HepG2 (cell line): ENCODE measurements around the gene TAF7. TPM values are rescaled to one million over a fixed set of nuclear protein-coding genes. Genes with fewer than 3 reads are reported as not detected.

Source experiments
- ARID3A ChIP-seq: IDR thresholded peaks from 2 replicates; pipeline ENCODE4 v1.6.1; 2012; ENCODE audit warnings: low read depth, low read length, improper control_type of control experiment
- CENPX ChIP-seq: sonication (generic); formaldehyde crosslinking; IDR thresholded peaks from 2 replicates; pipeline ENCODE4 v1.9.0; 2021; ENCODE audit warnings: mild to moderate bottlenecking, missing genetic modification reagents, moderate library complexity
- DNMT3B ChIP-seq: conservative IDR thresholded peaks from 2 replicates; pipeline ENCODE4 v1.6.1; 2016; ENCODE audit warnings: missing biosample characterization, control low read depth
- FOXP4 ChIP-seq: sonication (generic); formaldehyde crosslinking; IDR thresholded peaks from 2 replicates; pipeline ENCODE4 v1.4.0; 2020; ENCODE audit warnings: missing genetic modification reagents
- MEIS2 ChIP-seq: sonication (generic); formaldehyde crosslinking; IDR thresholded peaks from 2 replicates; pipeline ENCODE4 v1.9.0; 2021; ENCODE audit warnings: mild to moderate bottlenecking, missing genetic modification reagents
- PBX2 ChIP-seq: IDR thresholded peaks from 2 replicates; pipeline ENCODE4 v1.6.1; 2016; ENCODE audit warnings: control low read depth
- RFX1 ChIP-seq: fragments of 450-650 bp; IDR thresholded peaks from 2 replicates; pipeline ENCODE4 v1.6.1; 2017
- SIN3B ChIP-seq: fragments of 150-350 bp; IDR thresholded peaks from 2 replicates; pipeline ENCODE4 v1.6.1; 2014; ENCODE audit warnings: low read length
- TFE3 ChIP-seq: IDR thresholded peaks from 2 replicates; pipeline ENCODE4 v1.6.1; 2016
- ZNF446 ChIP-seq: sonication (generic); formaldehyde crosslinking; IDR thresholded peaks from 2 replicates; pipeline ENCODE4 v1.5.0; 2020; ENCODE audit warnings: mild to moderate bottlenecking, missing genetic modification reagents
- ZNF670 ChIP-seq: sonication (generic); formaldehyde crosslinking; IDR thresholded peaks from 2 replicates; pipeline ENCODE4 v1.8.0; 2022; ENCODE audit warnings: mild to moderate bottlenecking, missing genetic modification reagents, borderline replicate concordance
- polyA plus RNA-seq, 8 experiments: library from polyadenylated mRNA; depleted of rRNA in 3 of 8; stranded (reverse) in 7 of 8; unstranded in 1 of 8; fragments of >200 nt; fragmentation: Illumina TruSeq in 4 of 8; extraction: Trizol in 4 of 8; gene quantifications; 2 replicates each; pipeline versions ENCODE4 v1.2.1 to v1.2.3, GENCODE V29; 2011 to 2016; ENCODE audit warnings: low read depth in 4 of 8, missing spikeins in 1 of 8, mixed read lengths in 1 of 8; ENCODE audit not compliant: insufficient read depth in 1 of 8
- total RNA-seq, 5 experiments: library from RNA; depleted of rRNA; stranded (reverse); fragments of >200 nt; fragmentation: Illumina TruSeq; extraction: Trizol; gene quantifications; 2 replicates each; pipeline ENCODE4 v1.2.3, GENCODE V29; 2016; ENCODE audit warnings: low read depth in 1 of 5
- TF ChIP-seq, protein P1 (sequence below): IDR thresholded peaks from 2 replicates; pipeline ENCODE4 v1.6.1; 2016; ENCODE audit warnings: low read depth, borderline replicate concordance
- TF ChIP-seq, protein P2 (sequence below): IDR thresholded peaks from 2 replicates; pipeline ENCODE4 v1.6.1; 2016; ENCODE audit warnings: missing genetic modification reagents, missing compliant biosample characterization
- TF ChIP-seq, protein P3 (sequence below): conservative IDR thresholded peaks from 2 replicates; pipeline ENCODE4 v1.6.1; 2018; ENCODE audit warnings: missing genetic modification reagents
- TF ChIP-seq, protein P4 (sequence below): sonication (generic); formaldehyde crosslinking; conservative IDR thresholded peaks from 2 replicates; pipeline ENCODE4 v1.4.0; 2020; ENCODE audit warnings: missing genetic modification reagents

Gene TAF7
- total and polyA plus RNA-seq, 2 of the 13 experiments (the other 11 are each of a cell fraction or from before 2014, with no cell fraction given), result 41.6 to 61.5 TPM

- no peak for TF ChIP-seq FOXP4 (CRISPR knock-in tag)
- peak; percentile 81 for TF ChIP-seq MEIS2 (CRISPR knock-in tag)
- no peak for TF ChIP-seq TFE3 (CRISPR knock-in tag)
- no peak for TF ChIP-seq CENPX (CRISPR knock-in tag)
- TF ChIP-seq, protein P1, sequence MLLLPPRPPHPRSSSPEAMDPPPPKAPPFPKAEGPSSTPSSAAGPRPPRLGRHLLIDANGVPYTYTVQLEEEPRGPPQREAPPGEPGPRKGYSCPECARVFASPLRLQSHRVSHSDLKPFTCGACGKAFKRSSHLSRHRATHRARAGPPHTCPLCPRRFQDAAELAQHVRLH (CRISPR knock-in tag), result peak; percentile 37; the same call in 1 of the 2 replicates
- TF ChIP-seq, protein P2, sequence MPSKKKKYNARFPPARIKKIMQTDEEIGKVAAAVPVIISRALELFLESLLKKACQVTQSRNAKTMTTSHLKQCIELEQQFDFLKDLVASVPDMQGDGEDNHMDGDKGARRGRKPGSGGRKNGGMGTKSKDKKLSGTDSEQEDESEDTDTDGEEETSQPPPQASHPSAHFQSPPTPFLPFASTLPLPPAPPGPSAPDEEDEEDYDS (CRISPR knock-in tag), result peak; percentile 58; the same call in 1 of the 2 replicates
- peak; percentile 97 for TF ChIP-seq PBX2 (CRISPR knock-in tag)
- TF ChIP-seq RFX1, result no peak
- peak; percentile 74; the same call in 1 of the 2 replicates for TF ChIP-seq DNMT3B (CRISPR knock-in tag)
- TF ChIP-seq ARID3A, result 0 out of 2 replicates have a peak, but pooled peaks have one; percentile 14
- TF ChIP-seq, protein P3, sequence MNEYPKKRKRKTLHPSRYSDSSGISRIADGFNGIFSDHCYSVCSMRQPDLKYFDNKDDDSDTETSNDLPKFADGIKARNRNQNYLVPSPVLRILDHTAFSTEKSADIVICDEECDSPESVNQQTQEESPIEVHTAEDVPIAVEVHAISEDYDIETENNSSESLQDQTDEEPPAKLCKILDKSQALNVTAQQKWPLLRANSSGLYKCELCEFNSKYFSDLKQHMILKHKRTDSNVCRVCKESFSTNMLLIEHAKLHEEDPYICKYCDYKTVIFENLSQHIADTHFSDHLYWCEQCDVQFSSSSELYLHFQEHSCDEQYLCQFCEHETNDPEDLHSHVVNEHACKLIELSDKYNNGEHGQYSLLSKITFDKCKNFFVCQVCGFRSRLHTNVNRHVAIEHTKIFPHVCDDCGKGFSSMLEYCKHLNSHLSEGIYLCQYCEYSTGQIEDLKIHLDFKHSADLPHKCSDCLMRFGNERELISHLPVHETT (CRISPR knock-in tag), result peak; percentile 66; the same call in 1 of the 2 replicates
- 0 out of 2 replicates have a peak, but pooled peaks have one; percentile 48 for TF ChIP-seq ZNF670 (CRISPR knock-in tag)
- no peak for TF ChIP-seq SIN3B
- TF ChIP-seq ZNF446 (CRISPR knock-in tag), result no peak
- TF ChIP-seq, protein P4, sequence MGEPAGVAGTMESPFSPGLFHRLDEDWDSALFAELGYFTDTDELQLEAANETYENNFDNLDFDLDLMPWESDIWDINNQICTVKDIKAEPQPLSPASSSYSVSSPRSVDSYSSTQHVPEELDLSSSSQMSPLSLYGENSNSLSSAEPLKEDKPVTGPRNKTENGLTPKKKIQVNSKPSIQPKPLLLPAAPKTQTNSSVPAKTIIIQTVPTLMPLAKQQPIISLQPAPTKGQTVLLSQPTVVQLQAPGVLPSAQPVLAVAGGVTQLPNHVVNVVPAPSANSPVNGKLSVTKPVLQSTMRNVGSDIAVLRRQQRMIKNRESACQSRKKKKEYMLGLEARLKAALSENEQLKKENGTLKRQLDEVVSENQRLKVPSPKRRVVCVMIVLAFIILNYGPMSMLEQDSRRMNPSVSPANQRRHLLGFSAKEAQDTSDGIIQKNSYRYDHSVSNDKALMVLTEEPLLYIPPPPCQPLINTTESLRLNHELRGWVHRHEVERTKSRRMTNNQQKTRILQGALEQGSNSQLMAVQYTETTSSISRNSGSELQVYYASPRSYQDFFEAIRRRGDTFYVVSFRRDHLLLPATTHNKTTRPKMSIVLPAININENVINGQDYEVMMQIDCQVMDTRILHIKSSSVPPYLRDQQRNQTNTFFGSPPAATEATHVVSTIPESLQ (CRISPR knock-in tag), result peak; percentile 71; the same call in 1 of the 2 replicates
These were observed at the start of gene TAF7 (continued) for GRCh38 chr5:141320225-141321169.
